Measurements from ENCODE around the gene C1QA. TPM values are rescaled to one million over a fixed set of nuclear protein-coding genes. Genes with fewer than 3 reads are reported as not detected.

The C1QA gene
- total and polyA plus RNA-seq, 4 donors, result 27.4 to 513 (median 391) TPM

DNA sequence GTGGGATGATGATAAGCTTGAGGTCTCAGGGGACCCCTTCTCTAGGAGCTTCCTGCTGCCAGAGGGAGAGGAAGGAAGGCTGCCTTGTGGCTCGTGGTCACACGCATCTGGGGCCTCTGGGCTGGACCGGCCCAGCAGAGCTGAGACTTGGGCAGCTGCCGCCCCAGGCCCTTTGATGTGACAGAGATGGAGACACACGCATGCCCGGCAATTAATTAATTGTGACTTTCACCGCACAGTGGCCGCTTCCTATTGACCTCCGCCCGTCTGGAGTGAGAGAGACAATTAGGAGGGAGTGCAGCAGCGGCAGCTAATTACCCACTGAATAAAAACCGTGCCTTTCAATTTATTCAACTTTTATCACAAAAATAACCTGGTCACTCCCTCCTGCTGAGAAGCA is 16.6 kb upstream of the C1QA start:
- DNase-seq (no peak), ATAC-seq (ENCODE audit: insufficient read depth, low FRiP score) (no peak)
- Histone ChIP-seq H3K27ac (ENCODE audit: low read depth in 1 of 2, low read length in 1 of 2) (no peak overlapping the region), H3K4me1 (ENCODE audit: control insufficient read depth in 5 of 5, insufficient read depth in 5 of 5, low read length in 5 of 5) (no peaks in the 10 kb centered on the region), H3K4me3 (no peak overlapping the region), H3K9ac (ENCODE audit: insufficient read depth in 1 of 2, low read length in 2 of 2) (no peak overlapping the region), H3K27me3 (ENCODE audit: control insufficient read depth in 3 of 3, insufficient read depth in 3 of 3, low read length in 2 of 3) (peaks cover 3 to 25% (median 7%) of the 10 kb centered on the region in 3 donors), H3K36me3 (ENCODE audit: control insufficient read depth in 4 of 4, insufficient read depth in 4 of 4, low read length in 4 of 4) (no peaks in the 10 kb centered on the region), H3K9me3 (ENCODE audit: control insufficient read depth in 4 of 4, insufficient read depth in 3 of 4, low read length in 3 of 4) (no peaks in the 10 kb centered on the region)
- 42 to 47% methylated on average over 12 of the region's 12 CpGs for WGBS, 2 donors
- TF ChIP-seq, protein P1, sequence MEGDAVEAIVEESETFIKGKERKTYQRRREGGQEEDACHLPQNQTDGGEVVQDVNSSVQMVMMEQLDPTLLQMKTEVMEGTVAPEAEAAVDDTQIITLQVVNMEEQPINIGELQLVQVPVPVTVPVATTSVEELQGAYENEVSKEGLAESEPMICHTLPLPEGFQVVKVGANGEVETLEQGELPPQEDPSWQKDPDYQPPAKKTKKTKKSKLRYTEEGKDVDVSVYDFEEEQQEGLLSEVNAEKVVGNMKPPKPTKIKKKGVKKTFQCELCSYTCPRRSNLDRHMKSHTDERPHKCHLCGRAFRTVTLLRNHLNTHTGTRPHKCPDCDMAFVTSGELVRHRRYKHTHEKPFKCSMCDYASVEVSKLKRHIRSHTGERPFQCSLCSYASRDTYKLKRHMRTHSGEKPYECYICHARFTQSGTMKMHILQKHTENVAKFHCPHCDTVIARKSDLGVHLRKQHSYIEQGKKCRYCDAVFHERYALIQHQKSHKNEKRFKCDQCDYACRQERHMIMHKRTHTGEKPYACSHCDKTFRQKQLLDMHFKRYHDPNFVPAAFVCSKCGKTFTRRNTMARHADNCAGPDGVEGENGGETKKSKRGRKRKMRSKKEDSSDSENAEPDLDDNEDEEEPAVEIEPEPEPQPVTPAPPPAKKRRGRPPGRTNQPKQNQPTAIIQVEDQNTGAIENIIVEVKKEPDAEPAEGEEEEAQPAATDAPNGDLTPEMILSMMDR (IDR thresholded peaks at IDR 0.05; ENCODE audit: control extremely low read depth, extremely low read depth), result no peak

- TF ChIP-seq, protein P1 (IDR thresholded peaks at IDR 0.05; ENCODE audit: control extremely low read depth, extremely low read depth), result no peak
- no peaks in the 10 kb centered on the region for H3K4me1 ChIP-seq (ENCODE audit: control insufficient read depth in 5 of 5, insufficient read depth in 5 of 5, low read length in 5 of 5)
- H3K27ac ChIP-seq (ENCODE audit: low read depth in 1 of 2, low read length in 1 of 2), result no peak overlapping the region
- H3K36me3 ChIP-seq (ENCODE audit: control insufficient read depth in 4 of 4, insufficient read depth in 4 of 4, low read length in 4 of 4), result no peaks in the 10 kb centered on the region
- DNase-seq (no peak), ATAC-seq (ENCODE audit: insufficient read depth, low FRiP score) (no peak)
- no peak overlapping the region for H3K9ac ChIP-seq (ENCODE audit: insufficient read depth in 1 of 2, low read length in 2 of 2)
- WGBS, 2 donors, result 45 to 58% methylated on average over 4 of the region's 4 CpGs
- no peak overlapping the region for H3K4me3 ChIP-seq
- H3K27me3 ChIP-seq (ENCODE audit: control insufficient read depth in 3 of 3, insufficient read depth in 3 of 3, low read length in 2 of 3), result peaks cover 0 to 28% (median 13%) of the 10 kb centered on the region in 3 donors
- peaks cover 0 to 2% (median 0%) of the 10 kb centered on the region in 4 donors for H3K9me3 ChIP-seq (ENCODE audit: control insufficient read depth in 4 of 4, insufficient read depth in 3 of 4, low read length in 3 of 4)
Observed at GRCh38 chr1:22621761-22622160, 14.7 kb upstream of the C1QA start.

DNA sequence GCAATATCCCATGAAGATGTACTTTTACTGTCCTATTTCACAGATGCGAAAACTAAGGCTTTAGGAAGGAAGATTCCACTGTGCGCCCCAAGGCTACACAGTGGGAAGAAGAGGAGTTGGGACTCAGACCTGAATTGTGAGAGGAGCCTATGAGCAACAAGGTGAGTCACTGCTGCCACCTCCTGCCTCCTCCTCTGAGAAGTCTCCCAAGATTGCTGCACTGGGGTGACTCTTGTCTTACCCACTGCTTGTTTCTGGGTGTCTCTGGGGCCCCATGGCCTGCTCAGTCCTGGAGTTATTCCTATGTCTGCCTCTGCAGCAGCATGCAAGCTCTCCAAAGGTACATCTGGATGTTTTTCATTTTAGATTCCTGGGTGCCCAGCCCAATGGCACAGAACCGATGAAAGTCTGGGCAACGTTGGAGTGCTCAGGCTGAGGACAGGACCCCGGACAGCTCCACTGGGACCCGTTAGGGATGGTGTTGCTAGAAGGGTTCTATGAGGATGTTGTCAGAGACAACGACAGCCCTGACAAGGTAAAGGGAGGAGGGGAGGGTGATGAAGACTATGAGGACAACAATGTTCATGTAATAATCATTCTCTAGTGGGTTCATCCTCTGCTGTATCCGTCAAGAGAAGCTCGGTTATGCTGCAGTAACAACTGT is 11.0 kb upstream of the C1QA start:
- Histone ChIP-seq H3K9me3 (ENCODE audit: control insufficient read depth in 4 of 4, insufficient read depth in 3 of 4, low read length in 3 of 4) (peaks cover 0 to 5% (median 0%) of the 10 kb centered on the region in 4 donors), H3K36me3 (ENCODE audit: control insufficient read depth in 4 of 4, insufficient read depth in 4 of 4, low read length in 4 of 4) (no peaks in the 10 kb centered on the region), H3K27ac (ENCODE audit: low read depth in 1 of 2, low read length in 1 of 2) (no peak overlapping the region), H3K9ac (ENCODE audit: insufficient read depth in 1 of 2, low read length in 2 of 2) (no peak overlapping the region), H3K4me1 (ENCODE audit: control insufficient read depth in 5 of 5, insufficient read depth in 5 of 5, low read length in 5 of 5) (no peaks in the 10 kb centered on the region), H3K4me3 (no peak overlapping the region), H3K27me3 (ENCODE audit: control insufficient read depth in 3 of 3, insufficient read depth in 3 of 3, low read length in 2 of 3) (peaks cover 0 to 14% (median 9%) of the 10 kb centered on the region in 3 donors)
- WGBS, 2 donors, result 37 to 41% methylated on average over 9 of the region's 9 CpGs
- ATAC-seq (ENCODE audit: insufficient read depth, low FRiP score), result no peak
- peak; percentile 19 to 47 (median 21) for DNase-seq
- TF ChIP-seq, protein P1 (IDR thresholded peaks at IDR 0.05; ENCODE audit: control extremely low read depth, extremely low read depth), result no peak
